DMS53 (cell line): Measurements from ENCODE around the gene PGBD2.
"Not testable (repeated sequence)": the region's sequence is repeated elsewhere in the genome, so short reads cannot be mapped to it uniquely, and the experiment has no call there.

Experiments used
- DNase-seq: peaks from one replicate; lab custom pipeline; 2025; lab: John Stamatoyannopoulos, UW

Gene PGBD2

DNA sequence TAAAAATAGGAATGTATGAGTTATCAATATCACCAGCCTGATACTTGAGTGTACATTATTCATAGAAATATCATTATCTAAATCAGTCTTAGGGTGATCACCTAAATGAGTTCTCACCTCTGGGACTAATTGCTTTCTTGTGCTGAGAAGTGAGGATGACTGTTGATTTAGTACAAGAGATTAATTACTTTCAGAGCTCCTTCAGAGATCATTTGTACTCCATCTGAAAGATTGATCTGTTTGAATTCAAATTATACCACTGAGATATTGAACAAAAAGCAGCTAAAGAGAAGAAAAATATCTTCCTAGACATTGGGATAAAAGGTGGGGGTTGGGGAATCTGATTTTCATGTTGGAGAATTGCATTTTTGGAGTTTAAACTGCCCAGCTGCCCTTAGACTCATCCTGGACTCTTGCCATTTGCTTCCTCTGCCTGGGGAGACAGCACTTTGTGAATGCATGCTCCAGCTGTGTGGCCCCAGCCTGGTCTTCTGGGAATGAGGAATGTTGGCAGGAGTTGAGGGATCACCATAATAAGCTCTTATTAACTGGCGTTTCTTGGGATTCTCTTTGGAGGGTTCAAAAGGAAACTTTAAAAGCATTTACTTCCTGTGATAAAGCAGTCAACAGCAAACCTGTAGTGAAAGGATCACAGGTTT is 19.7 kb upstream of the PGBD2 start:
- DNase-seq, result no peak

GRCh38 chr1:248889914-248890243 is 16.2 kb upstream of the PGBD2 start:
- DNase-seq, result not testable (repeated sequence)

DNA sequence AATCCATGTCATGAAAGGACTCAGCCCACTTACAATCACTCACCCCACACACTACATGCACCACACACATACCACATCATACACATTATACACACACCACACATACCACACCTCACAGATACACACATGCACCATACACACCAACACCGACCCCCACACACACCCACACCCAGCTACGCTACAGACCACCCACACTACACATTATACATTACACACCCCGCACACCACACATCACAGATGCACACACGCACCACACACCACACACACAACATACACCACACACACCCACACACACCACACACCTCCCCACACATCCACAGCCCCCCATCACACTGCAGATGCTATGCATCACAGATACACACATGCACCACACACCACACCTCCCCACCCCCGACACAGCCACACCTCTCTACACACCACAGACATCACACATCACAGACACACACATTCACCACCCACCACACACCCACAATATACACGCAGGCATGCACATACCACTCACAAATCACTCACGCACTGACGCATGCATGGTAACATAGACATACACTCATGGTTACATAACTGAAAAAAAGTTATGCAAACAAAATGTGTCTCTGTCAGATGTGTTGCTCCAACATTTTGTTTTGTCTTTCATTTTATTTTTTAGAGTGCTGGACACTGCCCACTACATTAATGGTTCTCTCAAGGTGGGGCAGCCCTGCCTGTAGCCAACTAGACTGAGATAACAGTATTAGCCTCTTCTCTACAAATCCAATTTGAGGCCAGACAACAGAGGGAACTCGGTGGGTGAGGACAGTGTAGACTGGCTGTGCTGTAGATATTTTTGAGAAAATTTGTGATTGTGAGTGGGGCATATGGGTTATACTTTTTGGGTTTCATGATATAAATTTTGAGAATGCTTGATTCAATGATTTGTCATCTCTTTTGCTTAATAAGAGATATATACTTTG is 15.2 kb upstream of the PGBD2 start:
- no peak for DNase-seq

DNA sequence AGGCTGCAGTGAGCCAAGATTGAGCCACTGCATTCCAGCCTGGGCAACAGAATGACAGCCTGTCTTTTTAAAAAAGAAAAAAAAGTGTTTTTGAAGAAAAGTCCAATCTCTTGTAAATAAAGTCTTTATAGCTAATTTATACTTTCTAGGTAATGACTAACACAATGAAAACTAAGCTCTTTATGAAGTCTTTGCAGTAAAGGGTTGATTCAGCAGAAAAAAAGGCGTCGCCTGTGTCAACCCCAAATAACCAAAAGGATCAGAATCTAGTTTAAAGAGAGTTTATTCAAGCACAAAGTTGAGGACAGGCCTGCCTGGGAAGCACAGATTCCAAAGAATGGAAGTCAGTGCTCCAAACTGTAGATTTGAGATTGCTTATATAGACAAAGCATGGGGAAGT is 14.3 kb upstream of the PGBD2 start:
- DNase-seq, result no peak

- peak; percentile 51 for DNase-seq
Observed at GRCh38 chr1:248892590-248892989, 13.4 kb upstream of the PGBD2 start.

DNA sequence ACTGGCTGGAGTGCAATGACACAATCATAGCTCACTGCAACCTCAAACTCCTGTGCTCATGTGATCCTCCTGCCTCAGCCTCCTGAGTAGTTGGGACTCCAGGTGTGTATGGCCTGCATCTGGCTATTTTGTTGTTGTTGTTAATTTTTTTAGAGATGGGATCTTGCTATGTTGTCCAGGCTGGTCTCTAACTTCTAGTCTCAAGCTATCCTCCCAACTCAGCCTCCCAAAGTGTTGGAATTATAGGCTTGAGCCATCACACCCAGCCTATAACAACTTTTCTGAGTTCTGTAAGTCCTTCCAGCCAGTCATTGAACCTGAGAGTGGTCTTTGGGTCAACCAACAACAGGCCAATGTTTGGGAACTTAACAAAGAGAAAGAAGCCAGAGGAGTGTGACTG is 11.2 kb upstream of the PGBD2 start:
- DNase-seq, result no peak

DNA sequence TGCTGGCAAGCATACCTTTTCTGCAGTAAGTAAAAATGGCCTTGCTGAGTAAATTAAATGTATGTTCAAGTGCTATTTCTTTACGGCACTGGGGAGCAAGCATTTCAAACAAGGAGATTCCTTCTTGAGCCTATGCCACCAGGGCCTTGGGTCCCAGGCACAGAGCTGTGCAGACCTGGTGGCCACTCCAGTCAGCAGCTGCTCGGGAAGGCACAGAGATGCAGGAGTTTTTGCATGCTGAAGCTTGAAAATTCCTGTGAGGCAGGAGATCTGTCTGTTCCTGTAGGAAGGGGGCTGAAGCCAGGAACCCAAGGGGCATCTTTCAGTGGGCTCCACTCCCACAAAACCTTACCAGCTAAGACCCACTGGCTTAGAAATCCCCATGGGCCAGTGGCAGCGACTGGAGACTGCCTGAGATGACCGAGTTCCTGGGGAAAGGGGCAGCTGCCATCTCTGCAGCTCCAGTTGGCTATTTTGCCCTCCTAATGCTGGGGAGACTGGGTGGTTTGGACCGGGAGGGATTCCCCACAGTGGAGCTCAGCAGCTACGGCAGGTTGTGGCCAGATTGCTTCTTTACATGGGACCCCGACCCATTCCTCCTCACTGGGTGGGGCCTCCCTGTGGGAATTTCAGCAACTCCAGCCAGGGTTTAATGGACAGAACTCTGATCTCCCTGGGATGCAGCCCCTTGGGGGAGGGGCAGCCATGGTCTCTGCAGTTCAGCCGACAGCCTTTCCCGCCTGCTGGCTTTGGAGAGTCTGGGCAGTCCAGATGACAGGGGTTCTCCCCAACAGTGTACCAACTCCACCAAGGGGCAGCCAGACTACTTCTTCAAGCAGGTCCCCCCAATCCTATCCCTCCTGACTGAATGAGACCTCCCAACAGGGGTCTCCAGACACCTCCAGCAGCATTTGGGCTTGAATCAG is 8.4 kb upstream of the PGBD2 start:
- no peak for DNase-seq

DNA sequence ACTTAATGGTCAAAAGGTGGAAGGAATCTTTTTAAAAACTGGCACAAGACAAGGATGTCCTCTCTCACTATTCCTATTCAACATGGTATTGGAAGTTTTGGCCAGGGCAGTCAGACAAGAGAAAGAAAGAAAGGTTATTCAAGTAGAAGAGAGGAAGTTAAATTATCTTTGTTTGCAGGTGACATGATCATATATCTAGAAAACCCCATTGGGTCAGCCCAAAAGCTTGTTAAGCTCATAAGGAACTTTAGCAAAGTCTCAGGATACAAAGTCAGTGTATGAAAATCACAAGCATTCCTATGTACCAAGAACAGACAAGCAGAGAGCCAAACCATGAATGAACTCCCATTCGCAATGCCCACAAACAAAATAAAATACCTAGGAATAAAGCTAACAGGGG is 5.4 kb upstream of the PGBD2 start:
- no peak for DNase-seq

- DNase-seq, result no peak
Observed at GRCh38 chr1:248901578-248901977, 4.5 kb upstream of the PGBD2 start.

DNA sequence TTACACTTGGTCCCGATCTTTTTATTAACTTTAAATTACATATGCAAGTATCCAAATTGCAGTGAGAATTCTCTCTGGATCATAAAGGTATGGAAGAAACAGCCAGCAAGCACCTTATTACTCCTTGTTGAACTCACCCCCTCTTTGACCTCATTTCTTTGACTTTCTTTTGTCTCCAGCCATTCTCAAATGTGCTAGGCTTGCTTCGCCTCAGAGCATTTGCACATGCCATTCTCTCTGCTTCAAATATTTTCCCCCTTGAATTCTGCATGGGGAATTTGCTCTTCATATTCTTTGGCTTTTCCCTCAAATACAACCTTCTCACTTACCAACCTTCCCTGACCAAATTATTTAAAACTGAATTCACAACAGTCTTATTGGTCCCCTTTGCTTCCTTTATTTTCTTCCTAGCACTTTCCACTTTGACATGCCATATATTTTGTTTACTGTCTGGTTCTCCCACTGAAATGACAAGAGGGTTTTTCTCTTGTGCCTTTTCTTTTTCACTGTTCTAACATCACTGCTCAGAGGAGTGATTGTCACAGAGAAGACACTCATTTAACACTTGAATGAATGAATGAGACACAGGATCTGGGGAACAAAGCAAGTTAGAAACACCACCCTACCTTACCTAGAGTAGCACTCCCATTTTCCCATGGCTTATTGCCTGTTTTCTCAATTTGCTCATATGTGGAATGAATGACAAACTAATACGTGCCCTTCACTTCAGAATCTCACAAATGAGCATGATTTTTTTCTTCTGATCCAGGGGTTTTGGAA is 1.4 kb upstream of the PGBD2 start:
- no peak for DNase-seq

DNA sequence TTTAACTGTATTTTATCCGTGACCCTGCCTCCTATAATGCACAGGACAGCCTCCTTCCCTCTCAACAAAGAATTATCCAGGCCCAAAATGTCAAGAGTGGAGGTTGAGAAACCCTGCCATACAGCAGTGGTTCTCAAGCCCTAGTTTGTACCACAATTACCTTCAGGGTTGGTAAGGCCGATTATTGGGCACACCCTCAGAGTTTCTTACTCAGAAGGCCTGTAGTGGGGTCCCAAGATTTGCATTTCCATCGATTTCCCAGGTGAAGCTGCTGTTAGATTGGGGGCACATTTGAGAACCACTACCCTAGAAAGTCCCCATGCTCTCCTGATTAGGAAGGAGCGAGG is 400 bp upstream of the PGBD2 start:
- DNase-seq, result peak; percentile 39

- DNase-seq, result peak; percentile 39
Observed at GRCh38 chr1:248906753-248907661, 972 bp downstream of the PGBD2 start.

GRCh38 chr1:248910761-248911160 is 4.7 kb downstream of the PGBD2 start:
- DNase-seq, result no peak

DNA sequence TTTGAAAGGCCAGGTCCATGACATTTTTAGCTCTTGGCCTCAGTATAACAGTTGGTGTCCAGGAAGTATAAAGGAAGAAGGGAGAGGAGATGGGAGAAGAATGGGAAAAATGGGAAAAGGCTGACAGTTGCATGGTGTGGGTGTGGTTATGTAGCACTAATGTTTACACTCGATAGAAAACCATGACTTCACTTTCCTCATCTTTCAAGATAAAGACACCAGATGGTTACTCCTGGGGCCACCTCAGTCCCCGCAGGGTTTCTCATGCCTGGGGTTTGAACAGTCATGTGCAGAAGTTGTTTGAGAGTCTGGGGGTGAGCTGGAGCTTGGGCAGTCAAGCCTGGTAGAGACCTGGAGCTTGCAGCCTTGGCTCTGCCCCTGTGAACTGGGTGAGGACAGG is 7.9 kb downstream of the PGBD2 start:
- DNase-seq, result no peak

- DNase-seq, result no peak
Observed at GRCh38 chr1:248914796-248915381, 8.9 kb downstream of the PGBD2 start.

GRCh38 chr1:248918131-248918530 is 12.1 kb downstream of the PGBD2 start:
- DNase-seq, result peak; percentile 60

- DNase-seq, result peak; percentile 29
Observed at GRCh38 chr1:248923352-248924338, 17.6 kb downstream of the PGBD2 start.

DNA sequence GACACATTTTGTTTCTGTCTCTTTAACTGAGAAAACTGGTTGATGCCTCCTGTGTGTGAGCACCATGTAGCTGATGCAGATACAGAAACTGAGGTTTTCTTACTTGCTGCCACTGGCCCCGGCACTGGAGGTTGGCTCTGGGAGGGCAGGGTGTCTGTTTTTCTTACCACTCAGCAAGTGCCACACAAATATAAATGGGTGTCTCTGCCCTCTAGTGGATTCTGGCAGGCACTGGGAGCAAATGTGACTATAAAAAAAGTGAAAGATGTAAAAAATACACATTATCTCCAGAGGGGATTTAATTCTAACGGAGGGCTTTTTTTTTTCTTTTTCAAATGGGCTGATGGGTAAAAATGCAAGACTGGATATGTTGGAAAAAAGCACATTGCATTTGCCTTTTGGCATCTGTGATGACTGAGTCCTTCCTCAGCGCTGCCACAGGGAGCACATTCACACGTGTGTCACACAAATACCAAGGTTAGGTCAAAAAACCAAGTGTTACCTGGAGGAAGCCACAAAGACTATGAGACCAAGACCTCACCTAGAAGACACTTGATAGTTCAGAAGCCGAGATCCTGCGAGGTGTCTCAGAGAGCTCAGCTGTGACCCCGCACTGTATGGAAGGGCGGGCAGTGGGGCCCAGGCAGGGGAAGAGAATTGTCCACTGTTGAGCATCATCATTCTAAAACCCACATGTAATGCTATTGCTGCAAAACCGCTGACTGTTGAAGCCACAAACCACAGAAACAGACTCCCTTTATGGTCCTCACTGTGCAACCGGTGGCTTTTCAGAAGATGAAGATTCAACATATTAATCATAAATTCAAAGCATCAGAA is 18.9 kb downstream of the PGBD2 start:
- peak; percentile 81 for DNase-seq
